ENCODE data around the gene DNAJB13.
"Not testable (repeated sequence)": the region's sequence is repeated elsewhere in the genome, so short reads cannot be mapped to it uniquely, and the experiment has no call there.

DNAJB13 gene

DNA sequence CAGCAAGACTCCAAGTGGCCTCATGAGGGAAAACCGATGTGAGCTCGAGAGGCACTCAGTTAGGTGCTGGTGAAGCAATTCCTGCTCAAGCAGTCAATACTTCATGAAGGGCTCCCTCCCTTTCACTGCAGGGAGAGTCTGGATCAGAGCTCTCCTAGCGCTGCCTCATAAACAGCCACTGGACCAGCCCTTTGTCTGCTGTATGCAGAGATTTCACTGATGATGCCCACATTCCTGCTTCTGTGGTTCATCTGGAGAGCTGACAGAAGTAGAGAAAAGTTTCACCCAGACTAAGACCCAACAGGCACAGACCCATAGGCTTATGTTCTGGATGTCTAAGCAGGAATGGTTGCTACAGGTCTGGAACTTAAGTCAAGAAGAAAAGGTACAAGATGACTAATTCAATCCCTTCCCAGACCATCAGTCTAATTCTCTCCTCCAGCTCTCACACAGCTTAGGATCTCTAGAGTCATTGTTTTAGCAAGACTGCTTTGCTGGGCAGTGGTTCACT, 27.8 kb downstream of the DNAJB13 start:
- DNase-seq, result no peak

GRCh38 chr11:73980001-73980961, 29.5 kb downstream of the DNAJB13 start:
- DNase-seq, result no peak

GRCh38 chr11:73981051-73981805, 30.4 kb downstream of the DNAJB13 start:
- DNase-seq, result no peak

DNA sequence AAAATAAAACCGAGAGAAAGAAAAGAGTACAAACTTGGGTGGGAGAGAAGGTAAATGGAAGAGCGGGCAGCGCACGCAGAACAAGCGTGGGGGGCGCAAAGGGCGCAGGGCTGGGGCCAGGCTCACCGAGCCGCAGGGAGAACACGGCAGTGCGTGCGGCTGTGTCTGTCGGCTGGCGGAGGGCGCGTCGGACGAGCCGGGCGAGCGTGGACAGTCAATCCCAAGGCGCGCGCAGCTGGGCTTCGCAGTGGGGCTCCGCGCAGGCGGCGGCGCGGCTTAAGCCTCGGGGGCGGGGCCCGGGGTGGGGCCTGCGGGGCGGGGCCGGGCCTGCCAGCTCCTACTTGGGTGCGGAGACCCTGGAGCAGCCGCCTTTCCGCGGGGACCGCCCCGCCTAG, 31.8 kb downstream of the DNAJB13 start, which contains the start of gene UCP2:
TSS of gene UCP2 (minus strand) at position 249 of the 395 bp plus-strand sequence. CDS start 4,465 bp downstream, outside the sequence.
- DNase-seq, result peak; percentile 87

DNA sequence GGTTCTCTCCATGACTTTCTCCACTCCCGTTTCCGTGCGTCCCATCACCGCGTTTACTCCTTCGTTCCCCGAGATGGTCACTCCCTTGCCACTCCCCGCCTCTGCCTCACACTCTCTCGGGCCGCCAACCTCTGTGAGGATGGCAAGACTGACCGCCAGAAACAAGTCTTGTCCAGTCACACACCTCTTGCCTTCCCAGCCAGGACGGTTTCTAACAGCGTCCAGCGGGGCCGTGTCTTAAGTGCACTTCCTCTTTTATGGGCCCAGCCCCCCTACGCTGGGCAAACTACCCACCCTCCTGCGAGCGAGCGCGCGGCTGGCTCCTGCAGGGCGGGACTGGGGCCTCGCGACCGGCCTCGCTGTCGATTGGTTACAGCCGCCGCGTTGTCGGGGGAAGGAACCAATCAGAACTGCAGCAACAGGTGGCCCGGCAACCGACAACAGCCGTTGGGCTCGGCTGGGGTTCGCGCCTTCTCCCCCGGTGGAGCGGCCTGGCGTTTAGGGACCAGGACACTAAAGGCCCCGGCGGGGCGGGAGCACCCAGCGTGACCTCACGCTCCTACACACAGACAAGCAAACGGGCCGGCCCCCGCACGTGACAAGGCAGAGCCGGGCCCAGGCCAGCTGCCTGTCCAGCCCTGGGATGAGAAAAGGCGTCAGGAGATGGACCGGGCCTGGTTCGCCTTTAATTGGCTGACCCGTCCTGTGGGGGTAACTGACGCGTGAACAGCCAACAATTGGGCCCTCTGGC, 32.3 kb downstream of the DNAJB13 start:
- DNase-seq, result peak; percentile 87

DNA sequence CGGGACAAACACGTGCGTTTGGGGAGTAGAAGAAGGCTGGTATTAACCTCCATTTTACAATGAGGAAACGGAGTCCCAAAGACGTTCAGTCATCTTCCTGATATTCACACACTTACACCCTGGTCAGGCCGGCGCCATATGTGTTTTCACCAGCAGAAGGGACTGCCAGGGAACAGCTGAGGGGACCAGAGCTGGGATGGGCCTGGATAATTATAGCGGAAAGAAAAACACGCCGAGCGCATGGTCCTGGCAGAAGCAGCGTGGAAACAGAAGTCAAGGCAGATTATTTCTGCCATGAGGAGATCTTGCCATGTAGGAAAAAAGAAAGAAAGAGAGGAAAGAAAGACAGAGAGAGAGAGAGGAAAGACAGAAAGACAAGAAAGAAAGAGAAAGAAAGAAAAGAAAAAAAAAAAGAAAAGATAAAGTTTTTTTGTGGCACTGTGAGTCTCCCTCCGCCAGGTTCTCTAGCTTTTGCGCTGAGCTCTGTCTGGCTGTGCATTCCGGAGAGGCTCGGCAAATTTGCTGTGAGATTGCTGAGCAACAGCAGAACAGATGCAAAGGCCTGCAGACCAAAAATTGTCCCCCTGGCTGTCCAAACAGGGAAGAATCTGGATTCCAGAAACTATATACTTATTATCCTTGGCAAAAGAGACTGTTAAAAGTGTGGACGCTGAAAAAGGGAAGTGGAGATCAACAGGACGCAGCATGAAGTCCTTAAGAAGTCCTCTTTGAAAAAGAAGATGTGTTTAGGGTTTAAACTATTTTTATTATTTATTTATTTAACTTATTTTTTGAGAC, 33.1 kb downstream of the DNAJB13 start:
- no peak for DNase-seq

DNA sequence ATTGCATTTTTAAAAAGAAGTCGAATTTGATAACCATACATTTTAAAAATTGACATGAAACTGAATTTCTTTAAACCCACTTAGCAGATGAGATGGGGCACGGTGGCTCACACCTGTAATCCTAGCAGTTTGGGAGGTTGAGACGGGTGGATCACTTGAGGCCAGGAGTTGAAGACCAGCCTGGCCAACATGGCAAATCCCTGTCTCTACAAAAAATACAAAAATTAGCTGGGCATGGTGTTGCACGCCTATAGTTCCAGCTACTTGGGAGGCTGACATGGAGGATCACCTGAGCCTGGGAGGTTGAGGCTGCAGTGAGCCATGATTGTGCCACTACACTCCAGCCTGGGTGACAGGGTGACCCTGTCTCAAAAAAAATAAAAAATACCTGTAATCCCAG, 34.8 kb downstream of the DNAJB13 start:
- not testable (repeated sequence) for DNase-seq

DNA sequence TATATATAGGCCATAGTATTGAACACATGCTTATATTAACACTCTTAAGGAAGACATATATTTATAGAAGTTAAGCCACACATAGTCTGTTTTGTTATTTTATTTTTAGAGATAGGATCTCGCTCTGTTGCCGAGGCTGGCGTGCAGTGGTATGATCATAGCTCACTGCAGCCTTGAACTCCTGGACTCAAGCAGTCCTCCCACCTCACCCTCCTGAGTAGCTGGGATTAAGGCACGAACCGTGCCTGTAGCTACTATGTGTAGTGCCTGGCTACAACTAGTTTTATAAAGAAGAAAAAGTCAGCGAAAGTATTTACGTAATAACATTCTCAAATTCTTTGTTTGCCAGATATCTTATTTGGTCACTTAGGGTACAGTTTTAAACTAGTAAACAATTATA, 37.4 kb downstream of the DNAJB13 start:
- DNase-seq, result no peak

- DNase-seq, result no peak
These were observed 38.3 kb downstream of the DNAJB13 start for GRCh38 chr11:73989156-73989555.

DNA sequence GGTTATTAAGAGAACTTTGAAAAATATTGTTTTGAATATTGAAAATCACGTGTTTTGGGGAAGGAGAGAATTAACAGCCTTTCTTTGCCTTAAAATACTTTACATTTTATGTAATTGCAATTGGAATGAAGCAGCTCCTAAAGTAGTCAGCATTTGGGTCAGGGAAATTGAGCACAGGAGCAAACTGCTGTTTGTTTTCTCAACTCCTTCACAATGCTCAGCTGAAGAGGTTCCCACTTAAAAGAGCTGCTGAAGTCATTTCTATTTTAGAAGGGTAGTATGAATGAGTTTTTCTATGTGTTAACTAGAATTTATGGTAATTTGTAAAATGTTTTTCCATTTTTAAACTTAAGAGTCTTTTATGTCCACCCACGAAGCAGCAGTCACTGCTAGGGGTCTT, 39.9 kb downstream of the DNAJB13 start:
- DNase-seq, result no peak

GRCh38 chr11:73991471-73992006, 40.7 kb downstream of the DNAJB13 start:
- no peak for DNase-seq

DNA sequence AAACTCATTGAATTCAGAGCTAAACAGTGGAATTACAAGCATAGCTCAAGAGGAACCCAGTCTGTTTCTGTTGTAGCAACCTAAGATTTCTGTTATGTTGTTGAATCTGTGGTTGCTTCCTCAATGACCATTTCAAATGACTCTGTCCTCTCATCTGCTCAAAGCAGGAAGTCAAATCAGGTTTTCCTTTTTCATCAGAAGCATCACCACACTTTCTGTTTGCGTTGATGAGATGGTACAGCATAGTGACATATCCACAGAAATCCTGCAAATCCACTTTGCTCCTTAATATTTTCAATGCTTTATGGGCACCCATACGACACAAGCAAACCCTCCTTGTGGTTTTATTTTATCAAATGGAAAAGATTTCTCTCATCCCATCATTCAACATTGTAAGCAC, 44.4 kb downstream of the DNAJB13 start:
- no peak for DNase-seq

- DNase-seq, result no peak
These were observed 44.9 kb downstream of the DNAJB13 start for GRCh38 chr11:73995731-73996130.

- no peak for DNase-seq
These were observed 45.4 kb downstream of the DNAJB13 start for GRCh38 chr11:73996161-73996747.

DNA sequence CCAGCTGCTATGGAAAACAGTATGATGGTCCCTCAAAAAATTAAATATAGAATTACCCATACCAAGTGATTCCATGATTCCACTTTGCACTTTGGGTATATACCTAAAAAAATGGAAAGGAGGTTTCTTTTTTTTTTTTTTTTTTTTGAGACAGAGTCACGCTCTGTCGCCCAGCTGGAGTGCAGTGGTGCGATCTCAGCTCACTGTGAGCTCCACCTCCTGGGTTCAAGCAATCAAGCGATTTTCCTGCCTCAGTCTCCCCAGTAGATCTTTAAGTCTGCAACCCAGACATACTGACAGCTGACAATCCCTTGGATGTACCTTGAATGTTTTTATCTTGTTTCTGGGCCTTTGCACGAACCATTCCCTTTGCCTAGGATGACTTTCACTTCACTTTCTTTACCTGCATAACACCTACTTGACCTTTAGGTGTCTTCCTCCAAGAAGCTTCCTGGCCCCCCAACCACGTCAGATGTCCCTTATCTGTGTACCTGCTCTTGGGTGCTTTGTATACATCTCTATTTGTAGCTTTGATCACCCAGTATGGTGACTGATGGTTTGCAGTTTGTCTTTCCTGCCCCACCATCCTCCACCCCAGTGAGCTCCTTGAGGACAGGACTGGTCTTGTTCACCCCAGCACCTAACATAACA, 46.4 kb downstream of the DNAJB13 start:
- DNase-seq, result no peak

- no peak for DNase-seq
These were observed 48.2 kb downstream of the DNAJB13 start for GRCh38 chr11:73998846-73999575.

GRCh38 chr11:73999581-74000306, 48.9 kb downstream of the DNAJB13 start:
- no peak for DNase-seq

DNA sequence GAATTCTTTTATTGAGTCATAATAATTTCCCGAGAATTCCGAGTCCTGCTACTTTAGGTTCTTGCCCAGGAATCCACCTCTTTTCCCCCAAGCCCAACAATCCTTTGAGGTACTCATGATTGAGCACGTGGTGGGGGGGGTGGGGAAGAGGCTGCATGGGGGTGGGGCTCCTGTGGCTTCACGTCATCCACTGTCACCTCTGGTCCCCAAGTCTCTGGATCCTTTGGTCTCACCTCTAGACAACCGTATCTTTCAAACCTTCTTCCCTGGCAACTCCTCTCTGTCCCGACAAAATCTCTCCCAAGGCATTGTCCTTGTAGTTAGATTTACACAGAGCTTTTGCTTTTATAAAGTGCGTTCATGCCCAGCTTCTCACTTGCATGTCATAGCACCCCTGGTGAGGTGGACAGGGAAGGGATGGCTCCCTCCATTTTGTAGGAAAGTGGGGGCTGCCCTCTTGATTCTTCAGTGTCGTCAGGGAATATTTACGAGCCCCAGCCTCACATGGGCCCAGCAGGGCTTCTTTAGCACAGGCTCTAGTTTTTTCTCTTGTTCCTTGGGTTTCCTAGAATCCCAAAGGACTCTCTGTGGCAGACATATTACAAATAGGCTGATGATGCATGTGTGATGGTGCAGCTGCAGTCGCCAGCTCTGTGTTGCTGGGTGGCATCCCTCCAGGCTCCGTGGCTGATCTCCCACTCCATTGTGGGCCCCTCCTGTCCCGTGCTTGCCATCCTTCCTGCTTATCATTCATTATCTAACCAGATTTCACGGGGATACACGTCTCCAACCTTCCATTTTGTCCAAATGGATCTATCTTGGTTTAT, 49.7 kb downstream of the DNAJB13 start:
- no peak for DNase-seq

All from right forelimb (tissue), 1 donor.